Urothelium cell line (cell line): Measurements from ENCODE around the gene PHKG2.
"Not testable (repeated sequence)": the region's sequence is repeated elsewhere in the genome, so short reads cannot be mapped to it uniquely, and the experiment has no call there.

Experiments used
- DNase-seq: peaks from one replicate; pipeline ENCODE4 v3.0.0; 2011; ENCODE audit warnings: low spot score, mixed read lengths
- FAIRE-seq: peaks from 2 replicates; lab custom pipeline; 2011; peaks lifted over from hg19 to GRCh38; lab: Jason Lieb, UNC

Gene PHKG2

GRCh38 chr16:30747799-30748633, at the start of gene PHKG2:
Gene PHKG2 (plus strand): TSS chr16:30748425. CDS start chr16:30748821, 396 bp downstream.
- no peak for FAIRE-seq
- DNase-seq, result peak; percentile 97

- peak; percentile 89 for DNase-seq
- FAIRE-seq, result no peak
These were observed 49.2 kb upstream of the PHKG2 start, which contains the start of gene SRCAP for GRCh38 chr16:30698816-30699614. Gene SRCAP (plus strand): TSS chr16:30699171. CDS start chr16:30700825, 1,654 bp downstream.

GRCh38 chr16:30699615-30700099, 48.6 kb upstream of the PHKG2 start:
- DNase-seq, result no peak
- no peak for FAIRE-seq

- DNase-seq (no peak), FAIRE-seq (no peak)
These were observed 47.7 kb upstream of the PHKG2 start for GRCh38 chr16:30700491-30700890.

GRCh38 chr16:30700971-30701370, 47.3 kb upstream of the PHKG2 start:
- FAIRE-seq, result no peak

GRCh38 chr16:30703071-30703470, 45.2 kb upstream of the PHKG2 start:
- not testable (repeated sequence) for FAIRE-seq, DNase-seq

More at GRCh38 chr16:30700971-30701370, 47.3 kb upstream of the PHKG2 start:
- DNase-seq, result no peak

- no peak for FAIRE-seq
These were observed 44.3 kb upstream of the PHKG2 start for GRCh38 chr16:30703971-30704370.

GRCh38 chr16:30706046-30706445, 42.2 kb upstream of the PHKG2 start:
- DNase-seq, result no peak

More at GRCh38 chr16:30703971-30704370, 44.3 kb upstream of the PHKG2 start:
- no peak for DNase-seq

GRCh38 chr16:30710971-30711370, 37.3 kb upstream of the PHKG2 start:
- DNase-seq (no peak), FAIRE-seq (no peak)

More at GRCh38 chr16:30706046-30706445, 42.2 kb upstream of the PHKG2 start:
- no peak for FAIRE-seq

- FAIRE-seq (no peak), DNase-seq (no peak)
These were observed 36.5 kb upstream of the PHKG2 start for GRCh38 chr16:30711712-30712111.

- DNase-seq (no peak), FAIRE-seq (no peak)
These were observed 32.3 kb upstream of the PHKG2 start for GRCh38 chr16:30715750-30716445.

- no peak for FAIRE-seq
These were observed 28.1 kb upstream of the PHKG2 start for GRCh38 chr16:30720086-30720485.

GRCh38 chr16:30720694-30721093, 27.5 kb upstream of the PHKG2 start:
- FAIRE-seq (no peak), DNase-seq (no peak)

More at GRCh38 chr16:30720086-30720485, 28.1 kb upstream of the PHKG2 start:
- DNase-seq, result no peak

- DNase-seq (no peak), FAIRE-seq (no peak)
These were observed 27.1 kb upstream of the PHKG2 start for GRCh38 chr16:30721167-30721566.

GRCh38 chr16:30721606-30722005, 26.6 kb upstream of the PHKG2 start:
- FAIRE-seq (no peak), DNase-seq (no peak)

GRCh38 chr16:30722443-30722842, 25.8 kb upstream of the PHKG2 start:
- no peak for FAIRE-seq
- DNase-seq, result no peak

GRCh38 chr16:30722916-30723315, 25.3 kb upstream of the PHKG2 start:
- DNase-seq (no peak), FAIRE-seq (no peak)

- FAIRE-seq, result no peak
- DNase-seq, result no peak
These were observed 24.4 kb upstream of the PHKG2 start for GRCh38 chr16:30723725-30724355.

- FAIRE-seq (no peak), DNase-seq (no peak)
These were observed 23.4 kb upstream of the PHKG2 start for GRCh38 chr16:30724641-30725417.

- FAIRE-seq (no peak), DNase-seq (no peak)
These were observed 22.8 kb upstream of the PHKG2 start for GRCh38 chr16:30725418-30725792.
